Left lung (tissue), 10 donors: ENCODE measurements around the gene PIEZO2. TPM values are rescaled to one million over a fixed set of nuclear protein-coding genes. Genes with fewer than 3 reads are reported as not detected.
A peak's percentile ranks its signal among the peaks of the same experiment; 100 is the strongest.

Experiments
- ATAC-seq: fragments of 200-7000 bp; cut with Tn5 transposase; one replicate; pipeline ENCODE4 v1.9.1; 2020; ENCODE audit warnings: moderate library complexity
- DNase-seq, 4 donors: peaks; one replicate each; pipeline ENCODE4 v3.0.0-alpha.2; 2013 to 2020
- H3K27ac ChIP-seq, 2 donors: fragments of 200-600 bp; sonication (generic) in 1 of 2; one replicate each; pipeline versions ENCODE4 v1.5.0 to v1.8.0; 2020 to 2021
- H3K27me3 ChIP-seq, 2 donors: fragments of 200-600 bp; sonication (generic) in 1 of 2; one replicate each; pipeline versions ENCODE4 v1.5.0 to v1.8.0; 2020 to 2021
- H3K36me3 ChIP-seq, 2 donors: fragments of 200-600 bp; sonication (generic) in 1 of 2; one replicate each; pipeline versions ENCODE4 v1.5.0 to v1.8.0; 2020 to 2021
- H3K4me1 ChIP-seq, 2 donors: fragments of 200-600 bp; one replicate each; pipeline ENCODE4 v1.8.0; 2021
- H3K4me3 ChIP-seq, 2 donors: fragments of 200-600 bp; sonication (generic) in 1 of 2; one replicate each; pipeline versions ENCODE4 v1.5.0 to v1.8.0; 2020 to 2021; ENCODE audit warnings: mild to moderate bottlenecking in 1 of 2
- H3K9me3 ChIP-seq, 2 donors: fragments of 200-600 bp; sonication (generic) in 1 of 2; one replicate each; pipeline versions ENCODE4 v1.5.0 to v1.8.0; 2020 to 2021
- CTCF ChIP-seq, 2 donors: fragments of 200-600 bp; sonication (generic) in 1 of 2; IDR thresholded peaks; one replicate each; pipeline versions ENCODE4 v1.5.0 to v1.8.0; 2021; ENCODE audit warnings: antibody characterized with exemption in 2 of 2
- intact Hi-C, 2 donors: fragments of 100-400 bp; cut with DNase I; formaldehyde crosslinking; loops; one replicate each; pipeline versions ENCODE4 v1.11.2 to v1.14.2; 2022
- polyA plus RNA-seq, 6 donors: library from polyadenylated mRNA; unstranded; fragments of 120-200 nt; gene quantifications; one replicate each; pipeline ENCODE4 v1.2.1, GENCODE V29; 2013; ENCODE audit not compliant: insufficient read length in 6 of 6
- total RNA-seq, 2 donors: library from RNA; stranded (reverse); fragmentation: NEBNext Ultra II Directional; extraction: Animal tissue kit (Norgen Biotek cat#: 25700); gene quantifications; one replicate each; pipeline ENCODE4 v1.2.1, GENCODE V29; 2021
- donor health status: DM: no; HTN: yes; CAD: no.
- donor health status: DM: no; HTN: no; CAD: no.

PIEZO2 gene
- total and polyA plus RNA-seq, 8 donors = 40.3 to 270 (median 233) TPM

GRCh38 chr18:11035814-11036495 is 113.4 kb downstream of the PIEZO2 start:
- Histone ChIP-seq H3K4me1 (no peaks in the 10 kb centered on the region), H3K4me3 (no peak overlapping the region), H3K27me3 (no peaks in the 10 kb centered on the region), H3K36me3 (no peaks in the 10 kb centered on the region), H3K9me3 (no peaks in the 10 kb centered on the region), H3K27ac (no peak overlapping the region)
- TF ChIP-seq CTCF (IDR thresholded peaks at IDR 0.05) = no peak
- ATAC-seq (peak; percentile 58), DNase-seq (no peak)
- intact Hi-C loops = no loop called here

- Histone ChIP-seq H3K9me3 (no peaks in the 10 kb centered on the region), H3K27ac (no peak overlapping the region), H3K27me3 (no peaks in the 10 kb centered on the region), H3K36me3 (no peaks in the 10 kb centered on the region), H3K4me3 (no peak overlapping the region), H3K4me1 (no peaks in the 10 kb centered on the region)
- ATAC-seq (no peak), DNase-seq (no peak)
- intact Hi-C loops = no loop called here
- no peak for TF ChIP-seq CTCF (IDR thresholded peaks at IDR 0.05)
Observed at GRCh38 chr18:11035376-11035775, 114.0 kb downstream of the PIEZO2 start.

- DNase-seq = no peak
- H3K4me1 ChIP-seq = no peaks in the 10 kb centered on the region
- ATAC-seq = no peak
- H3K27me3 ChIP-seq = no peaks in the 10 kb centered on the region
- H3K36me3 ChIP-seq = no peaks in the 10 kb centered on the region
- no peak for TF ChIP-seq CTCF (IDR thresholded peaks at IDR 0.05)
- no peaks in the 10 kb centered on the region for H3K9me3 ChIP-seq
- intact Hi-C loops = no loop called here
- H3K27ac ChIP-seq = no peak overlapping the region
- H3K4me3 ChIP-seq = no peak overlapping the region
Observed at GRCh38 chr18:11034884-11035283, 114.5 kb downstream of the PIEZO2 start.

- Histone ChIP-seq H3K27ac (no peak overlapping the region), H3K36me3 (no peaks in the 10 kb centered on the region), H3K9me3 (no peaks in the 10 kb centered on the region), H3K4me3 (no peak overlapping the region), H3K4me1 (no peaks in the 10 kb centered on the region), H3K27me3 (no peaks in the 10 kb centered on the region)
- intact Hi-C loops = no loop called here
- TF ChIP-seq CTCF (IDR thresholded peaks at IDR 0.05) = no peak
- no peak for ATAC-seq
- no peak for DNase-seq
Observed at GRCh38 chr18:11033503-11033902, 115.9 kb downstream of the PIEZO2 start.

- intact Hi-C loops = no loop called here
- no peak for ATAC-seq
- no peaks in the 10 kb centered on the region for H3K9me3 ChIP-seq
- no peak for DNase-seq
- no peak for TF ChIP-seq CTCF (IDR thresholded peaks at IDR 0.05)
- H3K27ac ChIP-seq = no peak overlapping the region
- no peaks in the 10 kb centered on the region for H3K4me1 ChIP-seq
- H3K27me3 ChIP-seq = no peaks in the 10 kb centered on the region
- no peaks in the 10 kb centered on the region for H3K36me3 ChIP-seq
- no peak overlapping the region for H3K4me3 ChIP-seq
Observed at GRCh38 chr18:11031966-11032365, 117.4 kb downstream of the PIEZO2 start.
